ENCODE measurements around the gene NFAT5.
"Not testable (repeated sequence)": the region's sequence is repeated elsewhere in the genome, so short reads cannot be mapped to it uniquely, and the experiment has no call there.

NFAT5 gene, protein sequence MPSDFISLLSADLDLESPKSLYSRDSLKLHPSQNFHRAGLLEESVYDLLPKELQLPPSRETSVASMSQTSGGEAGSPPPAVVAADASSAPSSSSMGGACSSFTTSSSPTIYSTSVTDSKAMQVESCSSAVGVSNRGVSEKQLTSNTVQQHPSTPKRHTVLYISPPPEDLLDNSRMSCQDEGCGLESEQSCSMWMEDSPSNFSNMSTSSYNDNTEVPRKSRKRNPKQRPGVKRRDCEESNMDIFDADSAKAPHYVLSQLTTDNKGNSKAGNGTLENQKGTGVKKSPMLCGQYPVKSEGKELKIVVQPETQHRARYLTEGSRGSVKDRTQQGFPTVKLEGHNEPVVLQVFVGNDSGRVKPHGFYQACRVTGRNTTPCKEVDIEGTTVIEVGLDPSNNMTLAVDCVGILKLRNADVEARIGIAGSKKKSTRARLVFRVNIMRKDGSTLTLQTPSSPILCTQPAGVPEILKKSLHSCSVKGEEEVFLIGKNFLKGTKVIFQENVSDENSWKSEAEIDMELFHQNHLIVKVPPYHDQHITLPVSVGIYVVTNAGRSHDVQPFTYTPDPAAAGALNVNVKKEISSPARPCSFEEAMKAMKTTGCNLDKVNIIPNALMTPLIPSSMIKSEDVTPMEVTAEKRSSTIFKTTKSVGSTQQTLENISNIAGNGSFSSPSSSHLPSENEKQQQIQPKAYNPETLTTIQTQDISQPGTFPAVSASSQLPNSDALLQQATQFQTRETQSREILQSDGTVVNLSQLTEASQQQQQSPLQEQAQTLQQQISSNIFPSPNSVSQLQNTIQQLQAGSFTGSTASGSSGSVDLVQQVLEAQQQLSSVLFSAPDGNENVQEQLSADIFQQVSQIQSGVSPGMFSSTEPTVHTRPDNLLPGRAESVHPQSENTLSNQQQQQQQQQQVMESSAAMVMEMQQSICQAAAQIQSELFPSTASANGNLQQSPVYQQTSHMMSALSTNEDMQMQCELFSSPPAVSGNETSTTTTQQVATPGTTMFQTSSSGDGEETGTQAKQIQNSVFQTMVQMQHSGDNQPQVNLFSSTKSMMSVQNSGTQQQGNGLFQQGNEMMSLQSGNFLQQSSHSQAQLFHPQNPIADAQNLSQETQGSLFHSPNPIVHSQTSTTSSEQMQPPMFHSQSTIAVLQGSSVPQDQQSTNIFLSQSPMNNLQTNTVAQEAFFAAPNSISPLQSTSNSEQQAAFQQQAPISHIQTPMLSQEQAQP (N-terminal part only)

DNA sequence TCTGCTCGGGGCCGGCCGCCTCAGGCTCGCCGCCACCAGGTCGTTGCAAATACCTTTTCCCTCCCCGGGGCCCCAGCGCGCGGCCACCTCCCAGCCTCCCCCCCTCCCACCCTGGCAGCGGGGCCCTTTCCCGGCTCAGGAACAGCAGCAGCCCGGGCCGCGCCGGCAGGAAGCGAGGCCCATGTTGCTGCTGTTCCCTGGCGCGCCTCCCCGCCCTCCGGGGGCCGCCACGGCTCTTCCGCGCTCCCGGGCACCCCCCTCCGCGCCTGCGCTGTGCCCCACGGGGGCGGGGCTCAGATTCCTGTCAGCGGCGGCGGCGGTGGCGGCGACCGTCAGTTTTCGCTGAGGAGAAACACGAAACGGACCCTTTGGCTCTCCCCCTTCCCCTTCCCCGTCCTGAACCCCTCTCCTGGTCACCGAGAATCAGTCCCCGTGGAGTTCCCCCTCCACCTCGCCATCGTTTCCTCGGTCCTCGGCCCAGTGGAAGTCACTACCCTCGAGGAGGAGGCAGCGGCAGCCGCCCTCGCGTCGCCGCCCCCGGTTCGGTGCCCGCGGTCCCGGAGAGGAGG lies at the start of gene NFAT5:
TSS of gene NFAT5 (plus strand) at position 296 of the 569 bp plus-strand sequence. CDS start 336 bp downstream, outside the sequence.
- TF ChIP-seq, protein P1, sequence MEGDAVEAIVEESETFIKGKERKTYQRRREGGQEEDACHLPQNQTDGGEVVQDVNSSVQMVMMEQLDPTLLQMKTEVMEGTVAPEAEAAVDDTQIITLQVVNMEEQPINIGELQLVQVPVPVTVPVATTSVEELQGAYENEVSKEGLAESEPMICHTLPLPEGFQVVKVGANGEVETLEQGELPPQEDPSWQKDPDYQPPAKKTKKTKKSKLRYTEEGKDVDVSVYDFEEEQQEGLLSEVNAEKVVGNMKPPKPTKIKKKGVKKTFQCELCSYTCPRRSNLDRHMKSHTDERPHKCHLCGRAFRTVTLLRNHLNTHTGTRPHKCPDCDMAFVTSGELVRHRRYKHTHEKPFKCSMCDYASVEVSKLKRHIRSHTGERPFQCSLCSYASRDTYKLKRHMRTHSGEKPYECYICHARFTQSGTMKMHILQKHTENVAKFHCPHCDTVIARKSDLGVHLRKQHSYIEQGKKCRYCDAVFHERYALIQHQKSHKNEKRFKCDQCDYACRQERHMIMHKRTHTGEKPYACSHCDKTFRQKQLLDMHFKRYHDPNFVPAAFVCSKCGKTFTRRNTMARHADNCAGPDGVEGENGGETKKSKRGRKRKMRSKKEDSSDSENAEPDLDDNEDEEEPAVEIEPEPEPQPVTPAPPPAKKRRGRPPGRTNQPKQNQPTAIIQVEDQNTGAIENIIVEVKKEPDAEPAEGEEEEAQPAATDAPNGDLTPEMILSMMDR (IDR thresholded peaks at IDR 0.05; ENCODE audit: borderline replicate concordance, control extremely low read depth, extremely low read depth, insufficient read depth, missing control alignments) = no peak
- in situ Hi-C loops (cut with MboI; ENCODE audit: low sequenced_read_pairs, unreplicated experiment) = loop anchor here (10.0 kb wide), 1 partner anchor 171 kb away; no protein-coding TSS in a partner anchor
- DNase-seq (ENCODE audit: low spot score) = peak; percentile 88

DNA sequence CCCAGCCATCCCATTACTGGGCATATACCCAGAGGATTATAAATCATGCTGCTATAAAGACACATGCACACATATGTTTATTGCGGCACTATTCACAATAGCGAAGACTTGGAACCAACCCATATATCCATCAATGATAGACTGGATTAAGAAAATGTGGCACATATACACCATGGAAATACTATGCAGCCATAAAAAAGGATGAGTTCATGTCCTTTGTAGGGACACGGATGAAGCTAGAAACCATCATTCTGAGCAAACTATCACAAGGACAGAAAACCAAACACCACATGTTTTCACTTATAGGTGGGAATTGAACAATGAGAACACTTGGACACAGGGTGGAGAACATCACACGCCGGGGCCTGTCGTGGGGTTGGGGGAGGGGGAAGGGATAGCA lies 47.9 kb upstream of the NFAT5 start:
- DNase-seq (ENCODE audit: low spot score); in situ Hi-C loops (cut with MboI; ENCODE audit: low sequenced_read_pairs, unreplicated experiment): not testable (repeated sequence)

DNA sequence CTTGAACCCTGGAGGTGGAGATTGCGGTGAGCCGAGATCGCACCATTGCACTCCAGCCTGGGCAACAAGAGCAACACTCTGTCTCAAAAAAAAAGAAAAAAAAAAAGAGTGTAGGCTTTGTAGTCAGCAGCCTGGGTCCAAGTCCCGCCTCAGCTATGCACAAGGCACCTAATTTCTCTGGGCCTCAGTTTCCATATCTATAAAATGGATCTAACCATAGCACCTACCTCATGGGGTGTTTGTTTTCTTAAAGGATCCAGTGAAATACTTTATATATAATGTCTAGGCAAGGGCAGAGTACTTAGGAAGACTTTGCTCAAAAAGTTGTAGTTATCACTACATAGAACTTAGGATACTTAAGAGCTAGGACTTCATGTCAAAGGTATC lies 45.4 kb upstream of the NFAT5 start:
- TF ChIP-seq, protein P1 (IDR thresholded peaks at IDR 0.05; ENCODE audit: borderline replicate concordance, control extremely low read depth, extremely low read depth, insufficient read depth, missing control alignments) = no peak
- in situ Hi-C loops (cut with MboI; ENCODE audit: low sequenced_read_pairs, unreplicated experiment) = no loop called here
- no peak for DNase-seq (ENCODE audit: low spot score)

DNA sequence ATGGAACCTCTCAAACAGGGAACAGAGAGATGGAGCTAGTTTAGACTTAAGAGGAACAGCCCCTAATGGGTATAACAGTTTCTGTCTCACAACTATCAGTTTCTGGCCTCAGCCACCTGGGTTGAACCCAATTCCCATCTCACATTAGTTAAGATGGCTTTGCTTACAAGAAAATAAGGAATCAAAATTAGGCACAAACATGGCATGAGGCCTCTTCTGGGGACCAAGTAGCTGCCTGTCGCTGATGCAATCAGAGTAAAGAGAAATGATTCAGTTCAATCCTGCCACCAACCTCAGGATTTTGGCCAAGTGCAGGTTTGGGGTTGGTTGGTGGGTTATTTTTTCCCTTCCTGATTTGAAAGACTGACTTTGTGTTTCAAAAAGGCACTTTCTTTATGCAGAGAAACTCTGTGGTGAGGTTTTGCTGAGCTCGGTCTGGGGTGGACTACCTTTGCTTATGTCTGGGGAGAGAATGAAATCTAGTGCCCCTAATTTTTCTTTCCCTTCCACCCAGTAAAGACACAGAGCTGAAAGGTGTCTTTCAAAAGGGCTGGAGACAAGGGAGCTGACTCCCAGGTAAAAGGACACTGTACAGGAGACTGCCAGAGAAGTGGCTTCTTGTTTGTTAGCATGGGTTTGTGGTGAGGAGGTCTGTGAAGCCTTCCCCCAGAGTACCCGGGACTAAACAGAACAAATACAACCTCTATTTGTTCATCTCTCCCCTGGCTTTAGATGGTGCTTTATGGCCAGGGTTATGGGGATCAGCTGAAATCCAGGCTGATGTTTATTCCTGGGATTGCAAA lies 44.8 kb upstream of the NFAT5 start:
- TF ChIP-seq, protein P1 (IDR thresholded peaks at IDR 0.05; ENCODE audit: borderline replicate concordance, control extremely low read depth, extremely low read depth, insufficient read depth, missing control alignments) = no peak
- in situ Hi-C loops (cut with MboI; ENCODE audit: low sequenced_read_pairs, unreplicated experiment) = no loop called here
- DNase-seq (ENCODE audit: low spot score) = peak; percentile 36

DNA sequence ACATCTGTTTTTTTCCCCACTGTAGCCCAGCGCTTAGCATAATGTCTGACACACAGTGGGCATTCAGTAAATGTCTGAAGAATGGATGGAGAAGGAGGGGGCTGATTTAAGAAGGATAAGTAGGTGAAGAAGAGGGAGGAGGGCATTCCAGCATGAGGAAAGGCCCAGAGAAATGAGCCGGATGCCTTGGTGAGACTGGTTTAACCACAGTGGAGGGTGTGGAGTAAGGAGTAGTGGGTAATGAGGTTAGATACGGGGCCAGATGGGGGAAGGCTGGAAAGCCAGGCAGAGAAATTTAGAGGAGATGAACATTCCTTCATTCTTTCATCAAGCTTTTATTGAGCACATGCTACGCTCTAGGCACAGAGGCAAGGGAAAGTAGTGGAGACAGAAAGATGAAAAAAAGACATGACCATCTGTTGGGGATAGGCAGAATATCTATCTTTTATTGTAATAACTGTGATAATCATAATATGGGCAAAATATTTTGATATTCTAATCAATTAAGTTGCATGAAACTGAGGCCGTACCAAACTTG lies 43.7 kb upstream of the NFAT5 start:
- no peak for DNase-seq (ENCODE audit: low spot score)
- in situ Hi-C loops (cut with MboI; ENCODE audit: low sequenced_read_pairs, unreplicated experiment) = no loop called here
- TF ChIP-seq, protein P1 (IDR thresholded peaks at IDR 0.05; ENCODE audit: borderline replicate concordance, control extremely low read depth, extremely low read depth, insufficient read depth, missing control alignments) = no peak

DNA sequence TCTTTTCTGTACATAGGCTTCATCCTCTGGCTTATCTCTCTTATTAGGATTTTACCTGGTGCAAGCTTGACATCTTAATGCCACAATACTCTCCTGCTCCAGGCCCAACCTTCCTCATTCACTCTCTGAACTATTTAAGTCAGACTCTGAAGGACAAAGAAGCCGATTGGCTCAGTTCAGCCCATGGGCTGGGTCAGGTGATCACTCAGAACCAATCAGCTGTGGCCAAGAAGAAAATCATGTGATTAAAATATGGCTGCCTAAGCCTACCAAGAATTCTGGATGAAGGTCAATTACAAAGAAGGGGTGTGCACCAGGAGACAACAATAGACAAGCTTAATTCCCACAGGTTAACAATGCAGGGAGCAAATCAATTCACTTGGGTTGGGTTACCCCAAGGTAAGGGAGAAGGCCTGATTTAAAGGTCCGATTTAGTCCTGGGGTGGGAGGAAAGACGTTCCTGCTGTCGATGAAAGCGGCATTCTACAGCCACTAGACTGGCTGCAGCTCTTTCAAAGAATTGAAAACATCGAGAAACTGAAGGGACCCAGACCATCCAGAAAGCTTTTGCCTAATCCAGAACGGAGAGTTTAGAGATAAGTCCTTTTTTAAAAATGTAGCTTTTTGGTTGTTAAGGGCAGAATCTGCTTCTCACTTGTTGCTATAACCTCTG lies 42.9 kb upstream of the NFAT5 start:
- in situ Hi-C loops (cut with MboI; ENCODE audit: low sequenced_read_pairs, unreplicated experiment) = no loop called here
- TF ChIP-seq, protein P1 (IDR thresholded peaks at IDR 0.05; ENCODE audit: borderline replicate concordance, control extremely low read depth, extremely low read depth, insufficient read depth, missing control alignments) = no peak
- DNase-seq (ENCODE audit: low spot score) = no peak
